Naive B cell (primary cell): ENCODE results near the gene APIP. TPM values are rescaled to one million over a fixed set of nuclear protein-coding genes. Genes with fewer than 3 reads are reported as not detected.
A peak's percentile ranks its signal among the peaks of the same experiment; 100 is the strongest.

Experiments
- ATAC-seq, 2 donors: fragments of 150-1000 bp; cut with Tn5 transposase; 2 replicates each; pipeline ENCODE4 v1.10.0; 2021; ENCODE audit warnings: low read depth in 2 of 2, mild to moderate bottlenecking in 2 of 2, moderate library complexity in 2 of 2
- DNase-seq: peaks from one replicate; pipeline ENCODE4 v3.0.0; 2022
- H3K27ac Mint-ChIP-seq, 6 donors: one replicate each; pipeline ENCODE4 v1.8.0; 2020 to 2022; ENCODE audit warnings: mild to moderate bottlenecking in 6 of 6, mixed read lengths in 6 of 6, moderate library complexity in 5 of 6, inconsistent platforms in 2 of 6
- H3K27me3 Mint-ChIP-seq, 3 donors: one replicate each; pipeline ENCODE4 v1.8.0; 2021 to 2022; ENCODE audit warnings: mixed read lengths in 3 of 3, mild to moderate bottlenecking in 1 of 3
- H3K36me3 Mint-ChIP-seq, 2 donors: one replicate each; pipeline ENCODE4 v1.8.0; 2020 to 2022; ENCODE audit warnings: mixed read lengths in 2 of 2, inconsistent platforms in 1 of 2, mild to moderate bottlenecking in 1 of 2
- H3K4me1 Mint-ChIP-seq, 3 donors: one replicate each; pipeline ENCODE4 v1.8.0; 2020 to 2022; ENCODE audit warnings: mixed read lengths in 3 of 3, inconsistent platforms in 1 of 3, mild to moderate bottlenecking in 1 of 3, moderate library complexity in 1 of 3
- H3K4me3 Mint-ChIP-seq, 8 donors: one replicate each; pipeline ENCODE4 v1.8.0; 2020 to 2022; ENCODE audit warnings: mild to moderate bottlenecking in 8 of 8, mixed read lengths in 8 of 8, moderate library complexity in 8 of 8, inconsistent platforms in 2 of 8
- H3K9me3 Mint-ChIP-seq, 7 donors: one replicate each; pipeline ENCODE4 v1.8.0; 2020 to 2022; ENCODE audit warnings: mixed read lengths in 7 of 7, mild to moderate bottlenecking in 5 of 7, inconsistent platforms in 2 of 7, moderate library complexity in 1 of 7
- polyA plus RNA-seq, 6 donors: library from polyadenylated mRNA; unstranded; fragments of 300-500 nt; fragmentation: Illumina TruSeq; gene quantifications; one replicate each; pipeline ENCODE4 v1.2.3, GENCODE V29; 2021; ENCODE audit warnings: low read depth in 6 of 6

APIP gene
- polyA plus RNA-seq, 6 donors from 2014 or later: 18.9 to 74.8 (median 22.4) TPM

DNA sequence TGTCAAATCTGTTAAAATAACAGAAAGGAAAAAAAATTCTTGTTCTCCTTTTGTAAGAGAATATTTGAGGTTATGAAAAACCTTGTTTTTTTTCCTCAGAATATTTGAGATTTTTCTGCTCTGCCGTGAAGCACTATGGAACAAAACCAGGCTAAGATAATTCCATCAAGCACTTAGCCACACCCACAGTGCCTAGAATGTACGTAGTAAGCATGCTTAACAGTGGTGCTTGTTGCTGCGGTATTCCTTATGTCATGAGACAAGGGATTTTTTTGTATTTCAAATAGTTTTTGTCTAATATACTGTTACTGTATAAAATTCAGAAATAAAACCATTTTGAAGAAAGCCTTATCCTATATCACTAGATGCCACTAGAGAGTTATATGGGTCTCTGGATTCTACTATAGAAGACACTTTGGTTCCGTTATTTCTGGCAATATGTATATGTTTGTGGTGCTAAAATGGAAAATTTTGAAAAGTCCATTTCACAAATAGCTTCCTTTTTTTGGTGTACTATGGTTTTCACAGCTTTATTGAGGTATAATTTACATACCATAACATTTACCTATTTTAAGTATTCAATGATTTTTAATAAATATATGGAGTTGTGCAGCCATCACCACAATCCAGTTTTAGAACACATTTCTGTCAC is 24.0 kb upstream of the APIP start:
- H3K4me3 Mint-ChIP-seq: no peak overlapping the region
- peaks cover 19 to 29% (median 22%) of the 10 kb centered on the region in 3 donors for H3K4me1 Mint-ChIP-seq
- ATAC-seq (peak in 1 of 2 donors; percentile 34), DNase-seq (no peak)
- peaks cover 0 to 5% (median 0%) of the 10 kb centered on the region in 7 donors for H3K9me3 Mint-ChIP-seq
- H3K27ac Mint-ChIP-seq: no peak overlapping the region
- no peaks in the 10 kb centered on the region for H3K27me3 Mint-ChIP-seq
- peaks cover 11 to 25% of the 10 kb centered on the region in 2 donors for H3K36me3 Mint-ChIP-seq

DNA sequence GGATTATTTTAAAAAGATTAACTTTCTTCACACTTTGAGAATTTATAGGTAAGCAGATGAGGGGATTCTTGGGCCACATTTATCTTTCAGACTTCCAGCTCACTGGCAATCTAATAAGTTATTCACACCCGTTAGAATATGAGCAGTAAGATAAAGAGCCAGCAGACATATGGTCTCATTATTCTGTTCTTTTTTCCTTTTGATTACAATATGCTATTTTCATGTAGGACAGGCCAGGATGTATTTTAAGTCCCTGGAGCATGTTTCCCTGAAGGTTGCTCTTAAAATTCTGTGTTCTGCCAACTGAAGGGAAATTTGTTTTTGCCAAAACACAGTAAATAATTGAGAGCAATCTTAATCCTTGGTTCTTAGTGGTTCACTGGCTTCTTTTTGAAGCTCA is 22.4 kb upstream of the APIP start:
- H3K27ac Mint-ChIP-seq: peak overlapping the region in 1 of 6 donors; percentile 4
- ATAC-seq (no peak), DNase-seq (no peak)
- peaks cover 19 to 29% (median 22%) of the 10 kb centered on the region in 3 donors for H3K4me1 Mint-ChIP-seq
- H3K4me3 Mint-ChIP-seq: no peak overlapping the region
- peaks cover 10 to 18% of the 10 kb centered on the region in 2 donors for H3K36me3 Mint-ChIP-seq
- H3K27me3 Mint-ChIP-seq: no peaks in the 10 kb centered on the region
- H3K9me3 Mint-ChIP-seq: no peaks in the 10 kb centered on the region

DNA sequence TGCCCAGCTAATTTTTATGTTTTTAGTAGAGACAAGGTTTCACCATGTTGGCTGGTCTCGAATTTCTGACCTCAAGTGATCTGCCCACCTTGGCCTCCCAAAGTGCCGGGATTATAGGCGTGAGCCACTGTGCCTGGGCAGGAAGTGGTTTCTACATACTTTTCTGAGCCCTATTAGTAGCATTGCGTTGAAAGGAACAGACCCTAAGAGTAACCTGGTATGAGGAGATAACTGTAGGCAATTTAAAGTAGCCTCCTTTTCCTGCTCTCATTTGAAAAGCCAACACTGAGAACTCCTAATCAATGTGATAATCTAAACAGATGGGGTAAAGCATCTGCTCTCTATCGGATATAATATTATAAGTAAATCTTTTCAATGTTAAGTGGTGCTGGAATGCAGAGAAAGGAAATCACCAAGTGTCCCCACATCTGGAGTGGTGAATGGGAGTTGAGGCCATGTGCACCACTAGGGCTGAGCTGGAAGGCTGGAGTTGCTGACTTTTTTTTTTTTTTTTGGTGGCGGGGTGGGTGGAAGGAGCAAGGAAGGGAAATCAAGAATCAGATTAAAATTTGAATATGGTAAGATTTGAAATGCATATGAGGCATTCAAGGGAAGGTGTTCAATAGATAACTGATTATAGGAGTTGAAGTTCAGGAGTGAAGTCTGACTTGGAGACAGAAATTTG is 20.9 kb upstream of the APIP start:
- H3K27ac Mint-ChIP-seq: peak overlapping the region in 2 of 6 donors; percentile 26 to 35

DNA sequence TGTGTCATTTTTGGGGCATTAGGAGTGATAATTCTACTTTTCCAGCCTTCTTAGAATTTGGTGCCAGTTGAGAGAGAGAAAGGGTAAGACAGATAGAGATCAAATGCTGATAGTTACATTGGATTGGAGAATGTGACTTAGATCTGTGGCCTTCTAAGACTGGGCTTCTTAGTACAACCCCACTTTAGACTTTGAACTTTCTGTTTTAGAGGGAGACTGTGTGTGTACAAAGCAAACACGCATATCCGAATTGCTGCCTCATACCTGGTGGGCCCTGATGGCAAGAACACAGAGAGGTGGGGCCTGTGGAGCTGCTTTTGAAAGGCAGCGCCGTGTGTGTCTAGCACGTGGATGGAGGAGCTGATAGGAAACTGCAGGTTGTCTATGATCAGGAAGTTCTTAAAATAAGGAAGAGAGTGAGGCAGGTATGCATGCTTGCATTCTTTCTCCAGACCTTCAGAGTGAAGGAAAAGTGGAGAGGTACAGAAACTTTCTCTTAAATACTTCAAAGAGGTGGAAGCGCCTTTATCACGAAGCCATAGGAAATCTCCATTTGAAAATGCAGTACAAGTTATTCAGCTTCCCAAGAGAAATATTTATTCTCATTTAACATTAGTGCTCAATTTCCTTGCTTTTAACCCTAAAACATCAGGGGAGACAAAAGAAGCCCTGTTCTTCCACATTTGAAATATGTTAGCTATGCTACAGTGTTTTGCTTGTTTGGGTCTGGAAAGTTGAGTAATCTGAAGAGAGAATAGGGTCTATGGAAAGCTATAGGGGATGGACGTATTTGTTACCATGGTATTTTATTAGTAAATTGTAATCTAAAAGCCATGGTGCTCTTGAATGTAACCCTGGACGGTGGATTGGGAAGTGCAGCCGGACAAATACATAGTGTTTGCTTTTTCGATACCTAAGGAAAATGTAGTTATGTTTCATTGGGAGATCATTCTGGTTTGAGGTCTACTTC is 13.9 kb upstream of the APIP start:
- Mint-ChIP-seq H3K36me3 (peaks cover 8 to 19% of the 10 kb centered on the region in 2 donors), H3K4me3 (no peak overlapping the region), H3K27ac (no peak overlapping the region), H3K4me1 (peaks cover 4 to 18% (median 4%) of the 10 kb centered on the region in 3 donors), H3K9me3 (no peaks in the 10 kb centered on the region), H3K27me3 (no peaks in the 10 kb centered on the region)
- no peak for DNase-seq
- ATAC-seq: no peak

More for the DNA sequence above, 20.9 kb upstream of the APIP start:
- Mint-ChIP-seq H3K9me3 (no peaks in the 10 kb centered on the region), H3K36me3 (peaks cover 24 to 25% of the 10 kb centered on the region in 2 donors), H3K27me3 (no peaks in the 10 kb centered on the region), H3K4me1 (peaks cover 19 to 29% (median 22%) of the 10 kb centered on the region in 3 donors), H3K4me3 (peak overlapping the region in 1 of 8 donors; percentile 61)
- DNase-seq (no peak), ATAC-seq (no peak)

DNA sequence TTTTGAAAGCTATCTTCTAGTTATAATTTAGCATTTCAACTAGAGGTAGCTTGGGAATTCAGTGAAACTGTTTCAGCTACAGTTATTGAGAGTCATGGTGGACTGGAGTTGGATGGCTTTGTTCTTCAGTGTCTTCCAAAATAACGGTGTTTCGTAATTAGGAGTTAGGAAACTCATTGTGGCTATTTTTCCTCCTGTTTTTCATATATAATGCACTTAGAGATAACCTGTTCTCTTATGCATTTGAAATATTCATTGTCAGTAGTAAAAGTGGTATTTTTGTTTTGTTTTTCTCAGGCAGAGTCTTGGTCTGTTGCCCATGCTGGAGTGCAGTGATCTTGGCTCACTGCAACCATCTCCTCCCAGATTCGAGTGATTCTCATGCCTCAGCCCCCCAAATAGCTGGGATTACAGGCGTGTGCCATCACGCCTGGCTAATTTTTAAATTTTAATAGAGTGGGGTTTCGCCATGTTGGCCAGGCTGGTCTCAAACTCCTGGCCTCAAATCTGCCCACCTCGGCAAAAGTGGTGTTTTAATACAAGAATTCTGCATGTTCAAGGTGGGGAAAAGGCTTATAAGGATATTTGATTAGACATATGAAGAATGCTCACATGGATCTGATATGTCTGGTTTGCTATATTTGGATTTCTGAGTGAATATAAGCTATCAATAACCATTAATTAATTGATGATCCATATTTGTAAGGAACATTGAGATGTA is 12.9 kb upstream of the APIP start:
- H3K4me1 Mint-ChIP-seq: peaks cover 4 to 26% (median 12%) of the 10 kb centered on the region in 3 donors
- DNase-seq (no peak), ATAC-seq (no peak)
- H3K9me3 Mint-ChIP-seq: no peaks in the 10 kb centered on the region
- H3K4me3 Mint-ChIP-seq: peak overlapping the region in 1 of 8 donors; percentile 10
- H3K27me3 Mint-ChIP-seq: no peaks in the 10 kb centered on the region
- H3K27ac Mint-ChIP-seq: peak overlapping the region in 1 of 6 donors; percentile 70
- H3K36me3 Mint-ChIP-seq: peaks cover 8 to 17% of the 10 kb centered on the region in 2 donors

DNA sequence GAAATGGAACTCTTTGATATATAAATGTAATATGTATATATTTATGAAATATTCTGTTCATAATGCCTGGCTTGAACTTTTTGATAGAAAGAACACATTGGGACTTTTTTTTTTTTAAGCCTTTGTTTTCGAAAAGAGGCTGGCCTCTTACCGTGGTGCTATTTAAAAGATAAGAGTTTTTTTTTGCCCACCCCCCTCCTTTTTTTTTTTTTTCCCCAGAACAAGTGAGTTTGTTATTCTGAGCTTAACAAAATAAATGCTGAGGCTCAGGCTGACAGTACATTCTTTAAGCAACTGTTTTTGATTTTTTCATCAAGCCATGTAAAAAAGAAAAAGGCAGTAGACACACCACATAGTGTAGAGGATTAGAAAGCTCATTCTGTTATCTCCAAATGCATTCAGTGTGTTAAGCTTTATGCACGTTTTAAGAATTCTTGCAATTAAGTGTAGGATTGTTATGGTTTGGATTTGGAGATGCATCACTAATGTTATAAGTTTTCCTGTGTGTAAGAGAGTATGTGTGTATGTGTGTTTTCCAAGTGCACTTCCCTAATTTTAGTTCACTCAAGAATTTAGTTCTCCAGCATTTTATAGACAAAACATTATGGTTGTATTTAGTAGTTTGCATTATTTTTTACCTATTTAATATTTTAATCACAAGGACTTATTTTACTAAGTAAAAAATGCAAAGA is 12.2 kb upstream of the APIP start:
- DNase-seq: no peak
- H3K27me3 Mint-ChIP-seq: no peaks in the 10 kb centered on the region
- H3K9me3 Mint-ChIP-seq: no peaks in the 10 kb centered on the region

DNA sequence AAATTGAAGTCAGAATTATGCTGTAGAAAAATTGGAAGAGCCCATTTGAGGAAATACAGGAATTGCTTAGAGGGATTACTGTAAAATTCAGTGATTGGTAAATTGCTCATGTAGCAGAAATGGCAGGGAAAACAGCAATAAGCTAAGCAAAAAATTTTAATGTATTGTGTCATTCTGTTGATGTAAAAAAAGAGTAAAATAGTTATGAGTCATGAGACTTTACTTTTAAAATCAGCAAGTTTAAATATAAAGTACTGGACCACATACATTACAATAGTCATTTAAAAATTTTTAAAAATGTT is 10.6 kb upstream of the APIP start:
- H3K27ac Mint-ChIP-seq: no peak overlapping the region
- H3K9me3 Mint-ChIP-seq: no peaks in the 10 kb centered on the region
- no peaks in the 10 kb centered on the region for H3K27me3 Mint-ChIP-seq
- DNase-seq (no peak), ATAC-seq (no peak)
- H3K36me3 Mint-ChIP-seq: no peaks in the 10 kb centered on the region
- no peak overlapping the region for H3K4me3 Mint-ChIP-seq
- H3K4me1 Mint-ChIP-seq: peaks cover 8 to 40% (median 13%) of the 10 kb centered on the region in 3 donors

More for the DNA sequence above, 12.2 kb upstream of the APIP start:
- H3K4me1 Mint-ChIP-seq: peaks cover 8 to 33% (median 13%) of the 10 kb centered on the region in 3 donors
- no peak overlapping the region for H3K27ac Mint-ChIP-seq
- peaks cover 8 to 13% of the 10 kb centered on the region in 2 donors for H3K36me3 Mint-ChIP-seq
- H3K4me3 Mint-ChIP-seq: no peak overlapping the region
- no peak for ATAC-seq

DNA sequence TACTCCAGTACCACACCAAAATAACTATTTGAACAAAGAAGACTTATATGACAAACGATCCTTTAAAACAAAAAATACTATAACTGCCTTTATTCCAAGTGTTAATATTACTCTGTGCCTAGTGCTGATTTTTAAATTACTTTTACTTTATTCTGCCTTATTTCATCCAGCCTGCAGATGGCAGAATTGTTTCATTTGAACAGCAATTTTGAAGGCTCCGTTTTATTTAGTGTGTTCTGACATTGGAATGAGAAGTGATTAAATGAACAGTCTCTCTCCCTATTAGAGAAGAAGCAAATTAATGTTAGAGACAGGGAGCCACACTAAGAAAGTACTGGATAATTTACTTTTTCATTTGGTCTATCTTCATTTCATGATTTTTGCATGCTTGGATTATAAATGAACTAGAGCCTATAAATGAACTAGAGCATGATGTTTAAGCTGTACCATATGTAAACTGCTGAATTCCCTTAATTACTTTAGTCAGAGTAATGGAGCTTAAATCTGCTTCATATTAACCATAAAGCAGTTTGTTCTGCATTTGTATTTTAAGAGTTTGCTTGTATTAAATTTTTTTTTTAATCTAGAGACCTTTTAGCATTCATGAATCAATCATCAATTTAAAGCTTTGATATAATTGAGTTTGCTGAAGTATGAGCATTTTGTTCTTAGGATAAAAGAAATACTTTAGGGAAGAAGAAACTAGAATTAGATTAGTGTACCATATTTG is 10.1 kb upstream of the APIP start:
- H3K36me3 Mint-ChIP-seq: no peaks in the 10 kb centered on the region
- peak; percentile 39 for DNase-seq
- H3K27ac Mint-ChIP-seq: no peak overlapping the region
- no peaks in the 10 kb centered on the region for H3K9me3 Mint-ChIP-seq
- no peak overlapping the region for H3K4me3 Mint-ChIP-seq
- peak; percentile 36 to 40 for ATAC-seq
- peaks cover 8 to 42% (median 13%) of the 10 kb centered on the region in 3 donors for H3K4me1 Mint-ChIP-seq
- no peaks in the 10 kb centered on the region for H3K27me3 Mint-ChIP-seq

DNA sequence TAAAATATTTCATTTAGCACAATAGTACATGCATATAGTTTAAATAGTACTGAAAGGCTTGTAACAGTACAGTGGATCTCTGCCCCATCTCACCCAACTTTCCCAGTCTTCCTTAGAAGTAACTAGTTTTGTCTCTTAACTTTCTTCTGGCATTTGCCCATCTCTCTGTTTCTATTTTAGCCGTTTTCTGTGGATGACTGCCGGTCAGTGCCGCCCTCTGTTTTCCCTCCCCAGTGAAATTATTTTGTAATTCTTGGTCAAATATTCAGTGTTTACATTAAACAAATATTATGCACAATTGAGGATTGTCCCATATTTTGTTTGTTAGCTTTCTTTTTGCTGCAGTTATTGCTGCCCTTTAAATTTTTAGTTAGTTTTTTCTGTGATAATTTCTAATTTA is 8.5 kb upstream of the APIP start:
- peak overlapping the region in 3 of 6 donors; percentile 23 to 53 (median 47) for H3K27ac Mint-ChIP-seq

DNA sequence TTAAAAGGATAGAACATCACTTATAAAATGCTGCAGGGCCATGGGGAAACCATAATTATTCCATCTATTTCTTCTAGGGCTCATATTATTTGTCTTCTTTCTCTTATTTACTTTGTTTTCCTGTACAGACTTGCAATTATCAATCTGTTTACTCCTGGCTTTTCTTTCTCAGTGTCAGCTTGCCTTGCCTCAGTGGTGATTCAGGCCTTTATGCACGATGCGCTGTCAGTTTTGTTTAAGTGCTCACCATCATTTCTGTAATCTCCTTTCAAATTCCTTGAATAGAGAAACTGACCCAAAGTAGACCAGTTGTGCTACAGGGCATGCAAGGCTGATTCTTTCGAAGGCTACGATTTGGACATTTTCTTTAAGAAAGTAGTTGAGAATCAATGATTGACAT is 5.0 kb upstream of the APIP start:
- no peak for ATAC-seq

More for the DNA sequence above, 8.5 kb upstream of the APIP start:
- DNase-seq: no peak
- no peak for ATAC-seq
- Mint-ChIP-seq H3K4me3 (no peak overlapping the region), H3K27me3 (no peaks in the 10 kb centered on the region), H3K9me3 (no peaks in the 10 kb centered on the region), H3K4me1 (peaks cover 8 to 36% (median 13%) of the 10 kb centered on the region in 3 donors), H3K36me3 (no peaks in the 10 kb centered on the region)

DNA sequence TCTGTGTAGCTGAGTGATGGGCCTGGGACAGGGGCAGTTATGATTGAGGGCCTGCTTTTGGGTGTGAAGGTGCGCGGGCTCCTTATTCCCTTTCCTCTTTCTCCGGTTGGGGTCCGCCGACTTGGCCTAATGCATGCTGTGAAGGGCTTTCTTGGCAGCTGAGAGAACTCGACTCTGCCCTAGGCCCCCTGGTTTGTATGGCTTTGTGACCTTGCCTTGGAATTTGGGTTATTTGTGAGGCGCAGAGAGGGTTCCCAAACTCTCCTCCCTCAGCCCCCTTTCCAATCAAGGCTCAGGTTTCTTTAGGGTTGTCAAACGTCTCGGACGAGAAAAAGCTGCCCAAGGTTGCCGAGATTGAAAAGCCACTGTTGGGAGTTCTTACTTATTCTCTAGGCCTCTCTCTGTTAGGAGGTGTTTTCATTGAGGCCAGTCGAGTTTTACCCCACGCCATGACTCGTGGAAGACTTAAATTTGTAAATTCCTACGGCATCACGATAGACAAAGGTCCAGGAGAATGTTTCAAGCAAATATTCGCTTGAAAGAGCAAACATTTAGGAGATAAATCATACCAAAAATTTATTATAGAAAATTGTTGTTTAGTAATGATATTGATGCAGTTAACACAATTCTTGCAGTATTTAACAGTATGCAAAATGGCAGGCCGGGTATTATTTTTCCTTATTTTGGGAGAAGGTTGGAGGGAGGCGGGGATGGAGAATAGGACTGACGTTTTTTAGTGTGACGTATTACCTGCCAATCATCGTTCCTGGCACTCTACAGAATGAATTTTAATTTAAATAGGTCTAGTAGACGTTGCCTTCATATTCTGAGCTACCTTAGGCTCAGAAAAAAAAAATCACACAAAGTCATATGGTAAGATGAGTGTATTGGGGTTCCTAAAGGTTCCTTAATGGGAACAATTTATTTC is 928 bp upstream of the APIP start:
- H3K27me3 Mint-ChIP-seq: no peaks in the 10 kb centered on the region
- DNase-seq (no peak), ATAC-seq (no peak)
- peaks cover 30 to 45% (median 35%) of the 10 kb centered on the region in 3 donors for H3K4me1 Mint-ChIP-seq
- H3K36me3 Mint-ChIP-seq: peaks cover 0 to 4% of the 10 kb centered on the region in 2 donors
- no peaks in the 10 kb centered on the region for H3K9me3 Mint-ChIP-seq
- H3K4me3 Mint-ChIP-seq: peak overlapping the region; percentile 94 to 98 (median 98)
- H3K27ac Mint-ChIP-seq: peak overlapping the region; percentile 86 to 98 (median 97)

More for the DNA sequence above, 5.0 kb upstream of the APIP start:
- no peak for DNase-seq
- Mint-ChIP-seq H3K36me3 (no peaks in the 10 kb centered on the region), H3K9me3 (no peaks in the 10 kb centered on the region), H3K27ac (no peak overlapping the region), H3K4me1 (peaks cover 22 to 49% (median 30%) of the 10 kb centered on the region in 3 donors), H3K27me3 (no peaks in the 10 kb centered on the region), H3K4me3 (no peak overlapping the region)
